Activated effector memory CD4-positive, alpha-beta T cell treated with Interleukin-2 at 50 U/mL for 16 hours (primary cell): ENCODE measurements around the gene PSMC3IP.
"Not testable (repeated sequence)": the region's sequence is repeated elsewhere in the genome, so short reads cannot be mapped to it uniquely, and the experiment has no call there.

Source experiments
- DNase-seq: peaks from one replicate; pipeline ENCODE4 v3.0.0-alpha.2; 2020

PSMC3IP gene

DNA sequence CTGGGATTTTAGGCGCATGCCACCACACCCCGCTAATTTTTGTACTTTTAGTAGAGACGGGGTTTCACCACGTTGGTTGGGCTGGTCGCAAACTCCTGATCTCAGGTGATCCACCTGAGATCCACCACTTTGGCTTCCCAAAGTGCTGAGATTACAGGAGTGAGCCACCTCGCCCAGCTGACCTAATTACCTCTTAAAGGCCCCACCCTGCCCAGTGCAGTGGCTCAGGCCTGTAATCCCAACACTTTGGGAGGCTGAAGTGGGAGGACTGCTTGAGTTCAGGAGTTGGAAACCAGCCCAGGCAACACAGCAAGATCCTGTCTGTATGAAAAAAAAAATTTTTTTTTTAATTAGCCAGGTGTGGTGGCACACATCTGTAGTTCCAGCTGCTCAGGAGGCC is 18.5 kb downstream of the PSMC3IP start:
- DNase-seq, result no peak

DNA sequence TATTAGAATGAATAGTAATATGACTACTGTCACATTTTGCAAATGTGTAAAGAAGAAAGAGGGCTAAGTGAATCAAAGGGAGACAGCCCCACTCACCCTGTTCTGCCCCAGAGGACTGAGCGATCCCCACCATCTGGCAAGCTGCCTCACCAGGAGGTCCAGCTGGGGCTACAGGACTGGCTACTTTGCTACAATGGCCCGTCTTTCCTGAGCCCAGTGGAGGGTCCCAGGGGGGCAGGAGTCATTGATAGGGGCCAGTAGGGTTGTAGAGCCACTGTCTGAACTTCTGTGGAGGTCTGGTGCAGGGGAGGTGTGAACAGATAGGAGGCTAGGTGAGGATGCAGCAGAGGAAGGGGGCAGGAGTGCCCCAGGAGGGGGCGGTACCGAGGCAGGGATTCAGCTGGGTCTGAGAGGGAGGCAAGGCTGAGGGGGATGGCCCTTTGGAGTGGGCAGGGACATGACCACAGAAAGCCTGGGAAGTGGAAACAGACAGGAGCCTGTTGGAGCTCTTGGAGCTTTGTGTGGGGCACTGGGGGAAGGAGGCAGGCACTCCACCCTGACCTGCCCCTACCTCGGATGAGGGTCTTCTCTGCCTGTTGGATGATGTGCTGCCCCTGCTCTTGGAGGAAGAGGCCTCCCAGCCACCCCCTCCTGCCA is 21.4 kb downstream of the PSMC3IP start:
- not testable (repeated sequence) for DNase-seq

DNA sequence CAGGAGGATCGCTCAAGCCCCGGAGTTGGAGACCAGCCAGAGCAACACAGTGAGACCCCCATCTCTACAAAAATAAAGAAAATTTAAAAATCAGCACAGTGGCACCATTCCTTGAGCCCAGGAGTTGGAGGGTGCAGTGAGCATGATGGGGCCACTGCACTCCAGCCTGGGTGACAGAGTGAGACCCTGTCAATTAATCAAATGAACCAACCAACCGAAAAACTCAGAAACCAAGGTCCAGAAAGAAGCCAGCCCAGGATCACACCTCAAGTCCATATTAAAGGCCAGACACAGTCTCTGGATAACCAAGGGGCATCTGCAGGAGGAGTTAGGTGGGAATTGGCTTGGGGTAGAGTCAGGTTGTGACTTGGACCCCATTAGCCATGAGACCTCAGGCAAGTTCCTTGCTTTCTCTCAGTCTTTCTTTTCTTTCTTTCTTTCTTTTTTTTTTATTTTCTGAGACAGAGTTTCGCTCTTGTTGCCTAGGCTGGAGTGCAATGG is 22.4 kb downstream of the PSMC3IP start:
- no peak for DNase-seq

DNA sequence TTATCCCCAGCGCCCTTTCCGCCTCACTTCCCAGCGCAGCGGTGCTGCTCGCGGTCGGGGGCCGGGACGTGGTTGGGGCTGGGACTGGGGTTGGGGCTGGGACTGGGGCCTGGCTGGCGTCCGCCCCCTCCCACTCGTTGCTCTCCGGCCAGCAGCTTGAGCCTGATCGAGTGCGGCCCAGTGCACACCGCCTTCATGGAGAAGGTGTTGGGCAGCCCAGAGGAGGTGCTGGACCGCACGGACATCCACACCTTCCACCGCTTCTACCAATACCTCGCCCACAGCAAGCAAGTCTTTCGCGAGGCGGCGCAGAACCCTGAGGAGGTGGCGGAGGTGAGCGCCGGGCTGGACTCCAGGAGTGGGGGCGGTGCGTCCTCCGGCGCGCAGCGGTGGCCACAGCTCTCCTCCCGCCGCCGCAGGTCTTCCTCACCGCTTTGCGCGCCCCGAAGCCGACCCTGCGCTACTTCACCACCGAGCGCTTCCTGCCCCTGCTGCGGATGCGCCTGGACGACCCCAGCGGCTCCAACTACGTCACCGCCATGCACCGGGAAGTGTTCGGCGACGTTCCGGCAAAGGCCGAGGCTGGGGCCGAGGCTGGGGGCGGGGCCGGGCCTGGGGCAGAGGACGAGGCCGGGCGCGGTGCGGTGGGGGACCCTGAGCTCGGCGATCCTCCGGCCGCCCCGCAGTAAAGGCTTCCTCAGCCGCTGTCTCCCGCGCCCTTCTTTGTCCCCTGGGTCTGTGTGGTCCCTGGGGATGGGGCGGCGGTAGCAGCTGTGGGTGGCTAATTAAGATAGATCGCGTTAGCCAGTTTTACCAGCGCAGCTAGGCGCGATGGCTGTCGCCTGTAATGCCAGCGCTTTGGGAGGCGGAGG is 23.0 kb downstream of the PSMC3IP start:
- DNase-seq, result peak; percentile 66

DNA sequence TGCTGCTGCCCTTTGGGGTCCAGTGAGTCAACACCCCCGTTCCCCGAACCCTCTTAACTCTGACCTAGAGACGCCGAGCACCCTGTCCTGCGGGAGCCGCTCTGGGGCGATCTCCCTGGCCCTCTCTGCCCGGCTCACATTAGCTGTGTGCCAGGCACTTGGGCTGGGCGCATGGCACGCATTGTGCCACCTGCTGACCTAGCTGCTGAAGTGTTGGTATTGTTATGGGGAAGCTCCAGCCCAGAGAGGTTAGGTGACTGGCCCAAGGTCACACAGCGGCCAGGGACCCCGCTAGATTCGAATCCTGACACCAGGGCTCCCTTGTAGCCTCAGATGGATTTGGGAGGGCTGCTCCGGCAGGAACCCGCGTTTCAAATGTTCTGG is 23.7 kb downstream of the PSMC3IP start:
- no peak for DNase-seq

DNA sequence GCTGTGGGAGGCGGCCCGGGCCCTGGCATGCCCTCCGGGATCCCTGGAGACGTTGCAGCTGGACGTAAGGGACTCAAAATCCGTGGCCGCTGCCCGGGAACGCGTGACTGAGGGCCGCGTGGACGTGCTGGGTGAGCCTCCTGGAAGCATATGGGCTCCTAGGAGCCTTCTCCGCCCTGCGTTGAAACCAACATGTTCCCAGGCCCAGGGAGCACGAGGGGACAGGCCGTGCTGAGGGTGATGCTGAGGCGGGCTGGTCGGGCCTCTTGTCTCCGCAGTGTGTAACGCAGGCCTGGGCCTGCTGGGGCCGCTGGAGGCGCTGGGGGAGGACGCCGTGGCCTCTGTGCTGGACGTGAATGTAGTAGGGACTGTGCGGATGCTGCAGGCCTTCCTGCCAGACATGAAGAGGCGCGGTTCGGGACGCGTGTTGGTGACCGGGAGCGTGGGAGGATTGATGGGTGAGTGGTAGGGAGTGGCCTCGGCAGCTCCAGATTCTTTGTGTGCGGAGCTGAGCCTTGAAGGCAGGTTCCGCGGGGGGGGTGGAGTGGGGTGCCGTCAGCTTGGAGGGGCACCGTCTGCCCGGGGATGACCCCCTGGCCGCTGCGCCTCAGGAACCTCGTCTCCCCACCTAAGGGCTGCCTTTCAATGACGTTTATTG is 24.2 kb downstream of the PSMC3IP start:
- no peak for DNase-seq

DNA sequence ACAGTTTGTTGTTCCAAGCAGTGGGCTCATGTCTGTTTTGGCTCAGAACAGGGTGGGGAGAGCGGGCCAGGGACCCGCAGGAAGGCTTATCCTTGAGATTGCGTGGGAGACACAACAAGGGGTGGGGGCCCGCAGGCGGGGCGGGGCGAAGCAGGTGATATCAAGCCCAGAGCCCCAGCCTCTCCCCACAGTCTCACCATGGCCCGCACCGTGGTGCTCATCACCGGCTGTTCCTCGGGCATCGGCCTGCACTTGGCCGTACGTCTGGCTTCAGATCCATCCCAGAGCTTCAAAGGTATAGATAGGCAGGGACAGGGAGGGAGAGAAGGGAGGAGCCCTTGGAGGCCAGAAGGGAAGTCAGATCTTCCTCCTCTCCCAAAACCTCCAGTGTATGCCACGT is 24.8 kb downstream of the PSMC3IP start, which contains the start of gene HSD17B1:
HSD17B1 (plus strand) TSS at position 188 of the 400 bp plus-strand sequence; CDS start at position 199, 11 bp downstream.
- not testable (repeated sequence) for DNase-seq

DNA sequence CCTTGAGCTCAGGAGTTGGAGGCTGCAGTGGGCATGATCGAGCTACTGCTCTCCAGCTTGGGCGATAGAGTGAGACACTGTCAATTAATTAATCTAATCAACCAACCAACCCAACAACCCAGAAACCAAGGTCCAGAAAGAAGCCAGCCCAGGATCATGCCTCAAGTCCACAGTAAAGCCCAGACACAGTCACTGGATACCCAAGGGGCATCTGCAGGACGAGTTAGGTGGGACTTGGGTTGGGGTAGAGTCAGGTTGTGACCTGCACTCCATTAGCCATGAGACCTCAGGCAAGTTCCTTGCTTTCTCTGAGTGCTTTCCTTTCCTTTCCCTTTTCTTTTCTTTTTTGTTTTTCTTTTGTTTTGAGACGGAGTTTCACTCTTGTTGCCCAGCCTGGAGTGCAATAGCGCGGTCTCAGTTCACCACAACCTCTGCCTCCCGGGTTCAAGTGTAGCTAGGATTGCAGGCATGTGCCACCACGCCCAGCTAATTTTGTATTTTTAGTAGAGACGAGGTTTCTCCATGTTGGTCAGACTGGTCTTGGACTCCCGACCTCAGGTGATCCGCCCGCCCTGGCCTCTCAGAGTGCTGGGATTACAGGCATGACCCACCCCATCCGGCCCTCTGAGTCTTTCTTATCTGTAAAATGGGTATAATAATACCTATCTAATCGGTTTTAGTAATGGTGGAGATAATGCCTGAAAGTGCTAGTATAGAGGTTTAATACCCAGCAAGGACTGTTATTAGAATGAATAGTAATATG is 28.4 kb downstream of the PSMC3IP start:
- DNase-seq, result no peak

DNA sequence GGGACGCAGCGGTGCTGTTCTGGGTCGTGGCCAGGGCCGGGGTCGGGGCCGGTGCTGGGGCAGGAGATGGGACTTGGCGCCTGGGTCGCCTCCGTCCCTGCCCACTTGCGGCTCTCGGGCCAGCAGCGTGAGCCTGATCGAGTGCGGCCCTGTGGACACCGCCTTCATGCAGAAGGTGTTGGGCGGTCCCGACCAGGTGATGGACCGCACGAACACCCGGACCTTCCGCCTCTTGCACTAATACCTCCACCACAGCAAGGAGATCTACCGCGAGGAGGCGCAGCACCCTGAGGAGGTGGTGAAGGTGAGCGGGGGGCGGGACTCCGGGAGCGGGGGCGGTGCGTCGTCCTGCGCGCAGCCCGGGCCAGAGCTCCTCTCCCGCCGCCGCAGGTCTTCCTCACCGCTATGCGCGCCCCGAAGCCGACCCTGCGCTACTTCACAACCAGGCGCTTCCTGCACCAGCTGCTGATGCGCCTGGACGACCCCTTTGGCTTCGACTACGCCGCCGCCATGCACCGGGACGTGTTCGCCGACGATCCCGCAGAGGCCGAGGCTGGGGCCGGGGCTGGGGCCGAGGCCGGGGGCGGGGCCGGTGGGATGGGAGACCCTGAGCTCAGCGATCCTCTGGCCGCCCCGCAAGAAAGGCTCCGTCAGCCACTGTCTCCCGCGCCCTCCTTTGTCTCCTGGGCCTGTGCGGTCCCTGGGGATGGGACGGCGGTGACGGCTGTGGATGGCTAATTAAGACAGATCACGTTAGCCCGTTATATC is 29.3 kb downstream of the PSMC3IP start:
- DNase-seq, result peak; percentile 68

DNA sequence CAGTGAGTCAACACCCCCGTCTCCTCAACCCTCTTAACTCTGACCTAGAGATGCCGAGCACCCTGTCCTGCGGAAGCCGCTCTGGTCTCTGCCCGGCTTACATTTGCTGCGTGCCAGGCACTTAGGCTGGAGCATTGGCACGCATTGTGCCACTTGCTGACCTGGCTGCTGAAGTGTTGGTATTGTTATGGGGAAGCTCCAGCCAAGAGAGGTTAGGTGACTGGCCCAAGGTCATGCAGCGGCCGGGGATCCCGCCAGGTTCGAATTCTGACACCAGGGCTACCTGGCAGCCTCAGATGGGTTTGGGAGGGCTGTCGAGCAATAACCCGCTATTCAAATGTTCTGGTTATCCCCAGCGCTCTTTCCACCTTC is 29.8 kb downstream of the PSMC3IP start:
- no peak for DNase-seq

DNA sequence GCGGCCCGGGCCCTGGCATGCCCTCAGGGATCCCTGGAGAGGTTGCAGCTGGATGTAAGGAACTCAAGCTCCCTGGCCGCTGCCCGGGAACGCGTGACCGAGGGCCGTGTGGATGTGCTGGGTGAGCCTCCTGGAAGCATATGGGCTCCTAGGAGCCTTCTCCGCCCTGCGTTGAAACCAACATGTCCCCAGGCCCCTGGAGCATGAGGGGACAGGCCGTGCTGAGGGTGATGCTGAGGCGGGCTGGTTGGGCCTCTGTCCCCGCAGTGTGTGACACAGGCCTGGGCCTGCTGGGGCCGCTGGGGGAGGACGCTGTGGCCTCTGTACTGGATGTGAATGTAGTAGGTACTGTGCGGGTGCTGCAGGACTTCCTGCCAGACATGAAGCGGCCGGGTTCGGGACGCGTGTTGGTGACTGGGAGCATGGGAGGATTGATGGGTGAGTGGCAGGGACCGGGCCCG is 30.5 kb downstream of the PSMC3IP start:
- DNase-seq, result no peak

DNA sequence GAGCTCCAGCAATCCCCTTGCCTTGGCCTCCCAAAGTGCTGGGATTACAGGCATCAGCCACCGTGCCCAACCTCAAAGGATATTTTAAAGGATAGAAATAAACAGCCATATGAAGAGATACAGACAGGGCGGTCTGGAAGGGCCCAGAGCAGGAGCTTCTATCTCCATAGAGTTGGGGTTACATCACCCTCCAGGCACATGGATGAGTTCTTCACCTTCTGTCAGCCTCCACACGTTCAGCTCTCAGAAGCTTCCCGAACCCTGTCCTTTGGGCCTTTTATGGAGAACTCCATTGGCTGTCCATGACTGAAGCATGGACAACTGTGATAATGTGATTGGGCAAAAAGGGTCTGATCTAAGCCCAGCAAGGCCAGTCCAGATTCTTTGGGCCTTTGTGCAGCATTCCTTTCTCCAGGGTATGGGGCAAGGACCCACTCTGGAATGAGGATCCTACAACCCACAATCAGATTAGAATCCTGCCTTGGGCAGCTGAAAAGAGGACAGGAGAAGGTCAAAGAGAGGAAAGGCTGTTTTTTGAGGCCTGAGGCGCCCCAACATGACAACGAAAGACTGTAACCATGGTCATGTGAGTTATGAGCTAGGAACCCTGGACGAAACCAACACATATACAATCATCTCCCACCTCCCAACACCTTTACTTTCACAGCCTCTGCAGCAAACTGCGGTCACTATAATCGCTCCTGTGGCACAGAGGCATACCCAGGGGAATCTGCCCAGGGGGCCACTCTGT is 31.6 kb downstream of the PSMC3IP start:
- DNase-seq, result not testable (repeated sequence)

DNA sequence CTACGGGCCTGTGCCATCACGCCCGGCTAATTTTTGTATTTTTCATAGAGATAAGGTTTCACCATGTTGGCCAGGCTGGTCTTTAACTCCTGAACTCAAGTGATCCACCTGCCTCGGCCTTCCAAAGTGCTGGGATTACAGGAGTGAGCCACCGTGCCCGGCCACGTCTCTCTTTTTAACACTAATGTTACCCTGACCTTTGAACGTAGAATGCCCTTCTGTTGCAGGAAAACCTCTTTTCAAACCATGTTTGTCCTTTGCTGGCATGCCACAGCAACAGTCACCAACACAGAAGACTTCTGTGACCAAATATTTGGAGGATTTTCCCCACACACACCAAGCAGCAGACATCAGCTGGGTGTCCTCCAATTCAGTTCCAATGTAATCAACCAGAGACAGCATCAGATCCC is 32.6 kb downstream of the PSMC3IP start:
- no peak for DNase-seq

DNA sequence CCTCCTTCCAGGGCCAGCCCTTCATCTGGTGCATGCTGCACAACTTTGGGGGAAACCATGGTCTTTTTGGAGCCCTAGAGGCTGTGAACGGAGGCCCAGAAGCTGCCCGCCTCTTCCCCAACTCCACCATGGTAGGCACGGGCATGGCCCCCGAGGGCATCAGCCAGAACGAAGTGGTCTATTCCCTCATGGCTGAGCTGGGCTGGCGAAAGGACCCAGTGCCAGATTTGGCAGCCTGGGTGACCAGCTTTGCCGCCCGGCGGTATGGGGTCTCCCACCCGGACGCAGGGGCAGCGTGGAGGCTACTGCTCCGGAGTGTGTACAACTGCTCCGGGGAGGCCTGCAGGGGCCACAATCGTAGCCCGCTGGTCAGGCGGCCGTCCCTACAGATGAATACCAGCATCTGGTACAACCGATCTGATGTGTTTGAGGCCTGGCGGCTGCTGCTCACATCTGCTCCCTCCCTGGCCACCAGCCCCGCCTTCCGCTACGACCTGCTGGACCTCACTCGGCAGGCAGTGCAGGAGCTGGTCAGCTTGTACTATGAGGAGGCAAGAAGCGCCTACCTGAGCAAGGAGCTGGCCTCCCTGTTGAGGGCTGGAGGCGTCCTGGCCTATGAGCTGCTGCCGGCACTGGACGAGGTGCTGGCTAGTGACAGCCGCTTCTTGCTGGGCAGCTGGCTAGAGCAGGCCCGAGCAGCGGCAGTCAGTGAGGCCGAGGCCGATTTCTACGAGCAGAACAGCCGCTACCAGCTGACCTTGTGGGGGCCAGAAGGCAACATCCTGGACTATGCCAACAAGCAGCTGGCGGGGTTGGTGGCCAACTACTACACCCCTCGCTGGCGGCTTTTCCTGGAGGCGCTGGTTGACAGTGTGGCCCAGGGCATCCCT is 34.1 kb downstream of the PSMC3IP start:
- DNase-seq, result no peak

DNA sequence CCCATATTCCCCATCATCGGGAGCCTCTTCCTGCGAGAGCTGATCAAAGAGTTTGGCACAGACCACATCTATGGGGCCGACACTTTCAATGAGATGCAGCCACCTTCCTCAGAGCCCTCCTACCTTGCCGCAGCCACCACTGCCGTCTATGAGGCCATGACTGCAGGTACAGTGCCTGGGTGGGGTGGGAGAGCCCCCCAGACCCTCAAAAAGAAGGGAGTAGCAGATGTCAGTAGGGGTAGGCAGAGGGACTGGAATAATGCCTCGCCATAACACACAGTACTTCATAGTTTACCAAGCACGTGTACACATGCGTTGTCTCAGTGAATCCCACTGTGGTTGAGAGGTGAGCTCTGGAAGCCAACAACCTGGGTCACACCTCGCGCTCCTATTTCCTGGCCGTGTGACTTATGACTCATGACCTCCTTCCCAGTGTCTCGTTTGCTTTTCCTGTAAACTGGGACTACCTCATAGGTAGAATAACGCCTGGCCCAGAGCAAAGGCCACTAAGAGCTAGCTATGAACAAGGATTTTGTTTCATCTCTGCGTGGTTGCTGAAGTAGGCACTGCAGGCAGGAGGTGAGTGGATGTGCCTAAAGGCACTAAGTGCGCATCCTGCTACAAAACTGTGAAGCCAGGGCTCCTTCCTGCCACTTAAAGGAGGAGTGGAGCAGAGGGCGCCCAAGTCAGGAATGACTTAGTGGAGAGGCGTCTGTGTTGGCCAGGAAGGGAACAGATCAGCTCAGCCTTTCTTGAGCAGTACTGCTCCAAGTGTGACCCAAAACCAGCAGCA is 36.3 kb downstream of the PSMC3IP start:
- no peak for DNase-seq

DNA sequence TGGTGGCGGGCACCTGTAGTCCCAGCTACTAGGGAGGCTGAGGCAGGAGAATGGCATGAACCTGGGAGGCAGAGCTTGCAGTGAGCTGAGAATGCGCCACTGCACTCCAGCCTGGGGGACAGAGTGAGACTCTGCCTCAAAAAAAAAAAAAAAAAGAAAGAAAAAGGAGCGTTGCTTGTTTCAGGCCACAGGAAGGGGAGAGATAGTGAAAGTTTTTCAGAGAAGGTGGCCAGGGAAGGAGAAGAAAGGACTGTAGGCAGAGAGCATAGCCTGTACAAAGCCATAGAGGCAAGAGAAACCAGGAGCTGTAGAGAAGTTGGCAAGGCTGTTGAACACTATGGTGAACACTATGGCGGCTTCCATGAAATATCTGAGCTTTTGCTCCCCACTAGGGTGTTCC is 37.0 kb downstream of the PSMC3IP start:
- DNase-seq, result not testable (repeated sequence)

DNA sequence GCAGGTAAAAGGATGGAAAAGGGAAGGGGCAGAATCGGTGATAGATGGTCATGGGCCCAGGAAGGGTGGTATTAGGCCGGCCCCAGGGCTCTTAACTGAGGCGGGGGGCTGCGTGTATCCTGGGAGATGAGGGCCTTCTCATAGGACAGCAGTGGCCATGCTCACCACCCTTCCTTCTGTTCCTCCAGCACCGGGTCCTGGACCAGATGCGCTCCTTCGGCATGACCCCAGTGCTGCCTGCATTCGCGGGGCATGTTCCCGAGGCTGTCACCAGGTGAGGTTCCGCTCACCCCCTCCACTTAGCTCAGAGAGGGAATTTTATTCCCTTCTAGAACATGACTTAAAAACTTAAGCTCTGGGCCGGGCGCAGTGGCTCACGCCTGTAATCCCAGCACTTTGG is 39.0 kb downstream of the PSMC3IP start:
- no peak for DNase-seq

DNA sequence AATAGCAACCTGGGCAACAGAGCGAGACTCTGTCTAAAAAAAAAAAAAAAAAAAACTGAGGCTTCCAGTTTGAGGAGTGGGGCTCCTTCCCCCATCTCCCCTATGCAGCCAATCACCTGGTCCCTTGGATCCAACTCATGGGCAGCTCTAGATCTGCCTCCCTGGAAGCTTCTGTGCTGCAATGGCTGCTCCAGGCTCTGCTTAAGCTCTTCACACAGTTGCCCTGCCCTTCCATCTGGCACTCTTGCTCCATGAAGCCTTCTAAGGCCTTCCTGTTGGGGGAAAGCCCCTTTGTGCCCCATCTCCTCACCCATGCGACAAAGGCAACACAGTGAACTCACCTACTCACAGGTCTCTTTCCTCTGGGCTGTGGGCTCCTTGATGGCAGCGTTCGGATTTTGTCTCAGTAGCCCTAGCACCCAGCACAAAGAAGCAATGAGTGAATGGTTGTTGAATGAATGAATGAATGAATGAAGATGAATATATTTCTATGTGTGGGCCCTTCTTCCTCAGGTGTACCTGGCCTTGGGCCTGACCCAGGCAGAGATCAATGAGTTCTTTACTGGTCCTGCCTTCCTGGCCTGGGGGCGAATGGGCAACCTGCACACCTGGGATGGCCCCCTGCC is 39.6 kb downstream of the PSMC3IP start:
- no peak for DNase-seq
